Astrocyte of the hippocampus (primary cell): Measurements from ENCODE around the gene ADSS1.

Source experiments
- DNase-seq: peaks from one replicate; pipeline ENCODE4 v3.0.0; 2011; ENCODE audit warnings: low read depth, low spot score

The ADSS1 gene

GRCh38 chr14:104699426-104699748 lies 24.6 kb upstream of the ADSS1 start:
- no peak for DNase-seq

GRCh38 chr14:104700225-104700651 lies 23.8 kb upstream of the ADSS1 start:
- no peak for DNase-seq

GRCh38 chr14:104700747-104701217 lies 23.2 kb upstream of the ADSS1 start:
- peak; percentile 38 for DNase-seq

GRCh38 chr14:104701383-104702076 lies 22.5 kb upstream of the ADSS1 start:
- DNase-seq, result no peak

GRCh38 chr14:104702106-104702505 lies 21.9 kb upstream of the ADSS1 start:
- DNase-seq, result no peak

GRCh38 chr14:104702673-104703072 lies 21.4 kb upstream of the ADSS1 start:
- DNase-seq, result no peak

GRCh38 chr14:104703269-104703668 lies 20.8 kb upstream of the ADSS1 start:
- no peak for DNase-seq

GRCh38 chr14:104704252-104704651 lies 19.8 kb upstream of the ADSS1 start:
- no peak for DNase-seq

- DNase-seq, result no peak
Observed at GRCh38 chr14:104705340-104706047, 18.5 kb upstream of the ADSS1 start.

- no peak for DNase-seq
Observed at GRCh38 chr14:104706733-104707607, 17.1 kb upstream of the ADSS1 start.

GRCh38 chr14:104707608-104708595 lies 16.1 kb upstream of the ADSS1 start:
- DNase-seq, result no peak

- DNase-seq, result peak; percentile 86
Observed at GRCh38 chr14:104708606-104709268, 15.3 kb upstream of the ADSS1 start.

- DNase-seq, result no peak
Observed at GRCh38 chr14:104709387-104710039, 14.5 kb upstream of the ADSS1 start.

GRCh38 chr14:104710071-104710735 lies 13.8 kb upstream of the ADSS1 start:
- DNase-seq, result no peak

GRCh38 chr14:104712881-104713734 lies 10.9 kb upstream of the ADSS1 start:
- DNase-seq, result no peak

GRCh38 chr14:104714066-104714465 lies 10.0 kb upstream of the ADSS1 start:
- DNase-seq, result no peak

- no peak for DNase-seq
Observed at GRCh38 chr14:104714681-104715080, 9.3 kb upstream of the ADSS1 start.

- no peak for DNase-seq
Observed at GRCh38 chr14:104715416-104715815, 8.6 kb upstream of the ADSS1 start.
